Peyer's patch (tissue), 4 donors: ENCODE measurements around the gene ZNF217. TPM values are rescaled to one million over a fixed set of nuclear protein-coding genes. Genes with fewer than 3 reads are reported as not detected.
A peak's percentile ranks its signal among the peaks of the same experiment; 100 is the strongest.
"Not testable (repeated sequence)": the region's sequence is repeated elsewhere in the genome, so short reads cannot be mapped to it uniquely, and the experiment has no call there.

ENCODE experiments used
- DNase-seq, 3 donors: peaks; one replicate each; pipeline ENCODE4 v3.0.0-alpha.2; 2017 to 2019
- H3K27ac ChIP-seq, 4 donors: fragments of 200-600 bp; sonication (generic); one replicate each; pipeline ENCODE4 v1.5.1; 2016 to 2019
- H3K27me3 ChIP-seq, 2 donors: fragments of 200-600 bp; sonication (generic); one replicate each; pipeline ENCODE4 v1.5.1; 2019
- H3K36me3 ChIP-seq, 3 donors: fragments of 200-600 bp; sonication (generic); one replicate each; pipeline ENCODE4 v1.5.1; 2016 to 2019
- H3K4me1 ChIP-seq, 4 donors: fragments of 200-600 bp; sonication (generic); one replicate each; pipeline ENCODE4 v1.5.1; 2016 to 2019
- H3K4me3 ChIP-seq, 4 donors: fragments of 200-600 bp; sonication (generic); 1 replicate in 3 of 4; 2 replicates in 1 of 4; pipeline ENCODE4 v1.5.1; 2016 to 2019; ENCODE audit warnings: mild to moderate bottlenecking in 1 of 4
- H3K9me3 ChIP-seq, 4 donors: fragments of 200-600 bp; sonication (generic); one replicate each; pipeline ENCODE4 v1.5.1; 2016 to 2019; ENCODE audit warnings: mild to moderate bottlenecking in 1 of 4
- CTCF ChIP-seq, 6 experiments: fragments of 450-650 bp in 4 of 6; fragments of 200-600 bp in 2 of 6; sonication (generic) in 1 of 6; IDR thresholded peaks; one replicate each; pipeline ENCODE4 v1.5.1; 2017 to 2019; ENCODE audit warnings: antibody characterized with exemption in 6 of 6, mild to moderate bottlenecking in 3 of 6, moderate library complexity in 1 of 6
- POLR2A ChIP-seq, 2 donors: fragments of 450-650 bp; IDR thresholded peaks; one replicate each; pipeline ENCODE4 v1.5.1; 2017; ENCODE audit warnings: antibody characterized with exemption in 2 of 2, mild to moderate bottlenecking in 2 of 2, moderate library complexity in 2 of 2
- total RNA-seq, 4 donors: library from RNA; depleted of rRNA; stranded (reverse); fragments of >200 nt; gene quantifications; one replicate each; pipeline ENCODE4 v1.1.0, GENCODE V29; 2016

Gene ZNF217
- total RNA-seq, 4 donors from 2014 or later = 23.3 to 59.4 (median 43.4) TPM

DNA sequence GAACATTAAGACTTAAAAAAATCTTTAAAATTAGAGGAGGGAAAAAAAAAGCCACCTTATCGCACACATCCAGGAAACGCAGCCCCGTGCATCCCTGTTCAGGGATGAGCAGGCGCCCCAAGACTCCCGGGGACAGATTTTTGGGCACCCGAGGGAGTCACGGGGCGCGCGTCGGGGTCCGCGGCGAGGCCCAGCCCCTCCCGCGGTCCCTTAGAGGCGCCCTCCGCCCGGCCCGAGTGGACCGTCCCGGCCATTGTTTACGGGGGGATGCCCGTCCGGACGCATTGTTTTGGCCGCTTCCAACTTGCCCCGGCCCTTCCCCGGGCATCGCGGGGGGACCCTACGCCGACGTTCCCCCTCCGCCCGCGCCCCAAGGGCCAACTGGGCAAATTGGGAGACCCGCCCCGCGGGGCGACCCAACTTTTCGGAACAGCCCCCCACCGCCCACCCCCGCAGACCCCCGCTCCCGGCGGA lies 610 bp downstream of the ZNF217 start:
- Histone ChIP-seq H3K4me3 (peak overlapping the region; percentile 78 to 96 (median 84)), H3K36me3 (no peaks in the 10 kb centered on the region), H3K4me1 (peaks cover 0 to 19% (median 2%) of the 10 kb centered on the region in 4 donors), H3K27me3 (no peaks in the 10 kb centered on the region), H3K9me3 (no peaks in the 10 kb centered on the region), H3K27ac (peak overlapping the region; percentile 96 to 100 (median 98))
- TF ChIP-seq POLR2A (IDR thresholded peaks at IDR 0.05) = no peak
- no peak for TF ChIP-seq CTCF (IDR thresholded peaks at IDR 0.05)
- peak in 2 of 3 donors; percentile 61 to 63 for DNase-seq

DNA sequence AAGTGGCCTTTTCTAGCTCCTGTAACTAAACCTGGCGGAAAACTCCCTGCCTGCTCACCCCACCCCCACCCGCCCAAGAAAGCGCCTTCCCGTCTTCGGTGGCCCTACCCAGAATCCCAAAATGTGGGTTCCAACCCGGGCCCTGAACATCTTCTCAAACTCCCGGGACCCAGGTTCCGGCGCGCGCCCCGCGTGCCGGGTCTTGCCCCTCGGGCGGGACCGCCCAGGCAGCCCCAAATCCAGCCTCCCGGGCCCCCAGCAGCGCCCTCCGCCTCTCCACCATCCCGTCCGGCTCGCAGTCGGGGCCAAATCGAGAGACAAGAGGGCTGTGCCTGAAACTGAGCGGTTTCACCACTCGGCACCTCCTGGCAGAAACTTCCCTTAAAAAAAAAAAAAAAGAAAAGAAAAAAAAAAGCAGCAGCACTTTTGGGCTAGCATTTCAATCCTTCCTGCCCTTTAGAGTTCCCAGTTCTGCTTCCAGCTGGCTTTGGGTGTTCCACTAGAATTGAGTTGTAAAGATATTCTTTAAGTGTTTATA lies 1.1 kb downstream of the ZNF217 start:
- DNase-seq = peak; percentile 53 to 80 (median 74)

GRCh38 chr20:53591941-53592441 lies 1.6 kb downstream of the ZNF217 start:
- H3K4me3 ChIP-seq = peak overlapping the region; percentile 78 to 96 (median 84)
- DNase-seq = peak in 2 of 3 donors; percentile 40 to 49
- H3K27me3 ChIP-seq, H3K36me3 ChIP-seq, H3K9me3 ChIP-seq: not testable (repeated sequence)
- peaks cover 0 to 16% (median 3%) of the 10 kb centered on the region in 4 donors for H3K4me1 ChIP-seq
- peak overlapping the region; percentile 96 to 100 (median 98) for H3K27ac ChIP-seq

More for the DNA sequence above, 1.1 kb downstream of the ZNF217 start:
- H3K4me3 ChIP-seq = peak overlapping the region; percentile 78 to 96 (median 84)
- not testable (repeated sequence) for H3K27me3 ChIP-seq, H3K9me3 ChIP-seq, H3K36me3 ChIP-seq
- H3K4me1 ChIP-seq = peaks cover 0 to 19% (median 2%) of the 10 kb centered on the region in 4 donors
- peak overlapping the region; percentile 96 to 100 (median 98) for H3K27ac ChIP-seq

DNA sequence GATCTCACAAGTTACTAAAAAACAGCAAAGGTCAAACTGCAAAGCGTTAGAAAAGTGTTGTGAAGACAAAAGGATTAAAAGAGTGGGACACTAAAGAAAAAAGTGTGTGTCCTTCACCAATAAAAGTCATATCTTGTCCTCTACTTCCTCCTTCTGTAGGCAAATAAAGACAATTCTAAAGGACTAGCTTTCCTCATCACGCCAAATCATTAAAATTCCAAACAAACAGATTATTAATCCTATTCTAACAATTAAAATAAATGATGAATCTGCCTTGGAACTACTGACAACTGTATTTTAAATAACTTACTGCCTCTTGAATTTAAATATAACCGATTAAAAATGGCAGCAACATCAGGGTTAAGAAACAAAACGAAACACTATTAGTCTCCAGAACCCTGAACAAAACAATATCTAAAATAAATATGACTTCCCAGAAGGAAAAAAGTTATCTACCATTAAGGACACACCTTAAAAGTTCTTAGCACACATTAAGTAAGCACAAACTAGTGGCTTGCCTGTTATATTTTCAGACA lies 2.4 kb downstream of the ZNF217 start:
- Histone ChIP-seq H3K4me1 (peaks cover 0 to 13% (median 5%) of the 10 kb centered on the region in 4 donors), H3K4me3 (peak overlapping the region; percentile 78 to 96 (median 84)), H3K27ac (peak overlapping the region; percentile 96 to 100 (median 98))
- H3K9me3 ChIP-seq, H3K27me3 ChIP-seq, H3K36me3 ChIP-seq, DNase-seq: not testable (repeated sequence)

GRCh38 chr20:53590608-53591007 lies 3.0 kb downstream of the ZNF217 start:
- not testable (repeated sequence) for H3K27me3 ChIP-seq
- H3K4me3 ChIP-seq = peak overlapping the region; percentile 9 to 96 (median 82)

DNA sequence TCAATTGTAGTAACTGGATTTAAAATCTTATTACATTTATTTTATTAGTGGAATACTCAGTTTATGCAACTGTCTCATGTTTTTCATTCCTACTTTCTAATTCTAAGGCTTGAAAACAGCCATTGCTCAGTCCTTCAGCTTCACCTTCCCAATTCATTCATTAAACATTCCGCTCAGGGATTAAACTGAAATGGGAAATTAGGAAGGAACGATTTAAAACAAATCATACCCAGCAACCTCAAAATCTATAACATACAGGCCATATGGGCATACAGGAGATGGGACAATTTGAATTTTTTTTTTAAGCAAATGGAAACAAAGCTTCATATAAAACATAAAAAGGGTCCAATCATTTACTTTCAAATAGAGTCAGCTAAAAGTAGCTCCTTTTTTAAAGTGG lies 3.5 kb downstream of the ZNF217 start:
- Histone ChIP-seq H3K4me1 (peaks cover 0 to 22% (median 7%) of the 10 kb centered on the region in 4 donors), H3K4me3 (peak overlapping the region in 2 of 4 donors; percentile 9 to 24), H3K27ac (peak overlapping the region; percentile 96 to 100 (median 98))
- H3K36me3 ChIP-seq, H3K27me3 ChIP-seq, H3K9me3 ChIP-seq, DNase-seq: not testable (repeated sequence)

More at GRCh38 chr20:53590608-53591007, 3.0 kb downstream of the ZNF217 start:
- Histone ChIP-seq H3K4me1 (peaks cover 0 to 17% (median 7%) of the 10 kb centered on the region in 4 donors), H3K27ac (peak overlapping the region; percentile 96 to 100 (median 98))
- H3K9me3 ChIP-seq, H3K36me3 ChIP-seq, DNase-seq: not testable (repeated sequence)

DNA sequence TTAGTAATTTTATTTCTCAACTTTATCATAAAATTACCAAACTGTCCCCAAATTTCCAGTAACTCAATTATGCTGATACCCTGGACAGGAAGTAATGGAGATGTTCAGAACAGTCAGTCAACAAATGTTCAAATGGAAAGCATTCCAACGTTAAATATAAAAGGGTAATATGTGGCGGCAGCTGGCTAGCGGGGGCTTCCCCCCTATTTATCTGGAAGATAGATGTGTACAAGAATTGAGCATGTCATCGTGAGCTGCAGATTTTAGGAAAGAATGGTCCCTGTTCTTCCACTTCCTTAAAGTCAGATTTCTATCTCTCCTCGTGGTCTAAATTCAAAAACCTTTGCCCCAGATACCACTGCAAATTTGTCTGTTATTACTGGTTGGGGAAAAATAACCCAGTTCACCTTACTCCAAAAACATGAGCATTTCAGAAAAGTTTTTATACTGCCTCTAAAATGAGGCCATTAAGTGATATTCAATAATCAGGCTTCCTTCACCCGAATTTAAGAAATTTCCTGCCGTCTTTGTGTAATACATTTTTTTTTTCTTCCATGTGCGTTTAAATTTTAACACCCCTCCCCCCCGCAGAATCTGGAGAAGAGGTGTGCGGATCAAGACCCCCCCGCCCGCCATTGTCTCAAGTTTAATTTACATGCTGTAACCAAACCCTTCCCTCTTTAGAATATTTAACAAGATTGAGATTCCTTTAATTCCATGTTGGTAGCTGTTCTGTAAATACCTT lies 4.1 kb downstream of the ZNF217 start:
- H3K36me3 ChIP-seq, H3K9me3 ChIP-seq, H3K27me3 ChIP-seq: not testable (repeated sequence)
- peaks cover 0 to 25% (median 7%) of the 10 kb centered on the region in 4 donors for H3K4me1 ChIP-seq
- DNase-seq = peak in 2 of 3 donors; percentile 49 to 51
- peak overlapping the region; percentile 96 to 100 (median 98) for H3K27ac ChIP-seq
- peak overlapping the region in 3 of 4 donors; percentile 9 to 24 (median 12) for H3K4me3 ChIP-seq

- not testable (repeated sequence) for H3K27me3 ChIP-seq, H3K9me3 ChIP-seq, DNase-seq, H3K36me3 ChIP-seq, H3K4me3 ChIP-seq
- peak overlapping the region in 3 of 4 donors; percentile 66 to 75 (median 74) for H3K27ac ChIP-seq
- peaks cover 0 to 39% (median 7%) of the 10 kb centered on the region in 4 donors for H3K4me1 ChIP-seq
Measured at GRCh38 chr20:53587157-53587703, 6.4 kb downstream of the ZNF217 start.

GRCh38 chr20:53586640-53587039 lies 7.0 kb downstream of the ZNF217 start:
- Histone ChIP-seq H3K27me3 (no peaks in the 10 kb centered on the region), H3K36me3 (peaks cover 0 to 12% (median 0%) of the 10 kb centered on the region in 3 donors), H3K4me3 (peak overlapping the region in 1 of 4 donors; percentile 15), H3K27ac (peak overlapping the region; percentile 44 to 75 (median 70)), H3K9me3 (no peaks in the 10 kb centered on the region), H3K4me1 (peaks cover 0 to 44% (median 7%) of the 10 kb centered on the region in 4 donors)
- DNase-seq = peak in 1 of 3 donors; percentile 43
- TF ChIP-seq POLR2A (IDR thresholded peaks at IDR 0.05) (no peak), CTCF (IDR thresholded peaks at IDR 0.05) (no peak)

- Histone ChIP-seq H3K27ac (peak overlapping the region; percentile 44 to 75 (median 70)), H3K4me3 (peak overlapping the region in 2 of 4 donors; percentile 3 to 16), H3K4me1 (peaks cover 0 to 51% (median 8%) of the 10 kb centered on the region in 4 donors), H3K36me3 (peaks cover 0 to 20% (median 0%) of the 10 kb centered on the region in 3 donors)
- not testable (repeated sequence) for H3K9me3 ChIP-seq, H3K27me3 ChIP-seq
- DNase-seq = peak in 1 of 3 donors; percentile 45
Measured at GRCh38 chr20:53585910-53586309, 7.7 kb downstream of the ZNF217 start.

DNA sequence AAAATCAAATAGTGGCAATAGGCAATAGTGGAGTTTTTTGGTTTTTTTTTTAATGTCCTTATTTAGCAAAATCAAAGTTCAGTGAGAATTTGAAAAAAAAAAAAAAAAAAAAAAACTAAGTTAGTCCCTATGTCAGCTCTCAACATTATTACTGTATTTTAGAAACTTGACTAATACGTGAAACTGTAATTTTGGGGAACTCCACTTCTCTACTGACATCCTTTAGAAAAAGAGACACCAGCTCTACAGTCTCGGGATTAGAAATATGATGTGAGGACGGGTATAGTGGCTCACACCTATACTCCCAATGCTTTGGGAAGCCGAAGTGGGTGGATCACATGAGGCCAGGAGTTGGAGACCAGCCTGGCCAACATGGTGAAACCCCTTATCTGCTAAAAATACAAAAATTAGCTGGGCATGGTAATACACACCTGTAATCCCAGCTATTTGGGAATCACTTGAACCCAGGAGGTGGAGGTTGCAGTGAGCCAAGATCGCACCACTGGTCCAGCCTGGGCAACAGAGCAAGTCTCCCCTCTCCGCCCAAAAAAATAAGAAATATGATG lies 8.6 kb downstream of the ZNF217 start:
- not testable (repeated sequence) for H3K4me3 ChIP-seq, H3K27me3 ChIP-seq, H3K9me3 ChIP-seq
- peaks cover 0 to 56% (median 14%) of the 10 kb centered on the region in 4 donors for H3K4me1 ChIP-seq
- peak overlapping the region; percentile 44 to 82 (median 70) for H3K27ac ChIP-seq
- peaks cover 0 to 26% (median 0%) of the 10 kb centered on the region in 3 donors for H3K36me3 ChIP-seq
- DNase-seq = peak in 2 of 3 donors; percentile 14 to 37
